HepG2 (cell line): Measurements from ENCODE around the gene ZNF443. TPM values are rescaled to one million over a fixed set of nuclear protein-coding genes. Genes with fewer than 3 reads are reported as not detected.

ENCODE experiments used
- AFF4 ChIP-seq: sonication (generic); formaldehyde crosslinking; IDR thresholded peaks from 2 replicates; pipeline ENCODE4 v1.4.0; 2020; ENCODE audit warnings: missing genetic modification reagents
- CREM ChIP-seq, 2 experiments: sonication (generic) in 1 of 2; formaldehyde crosslinking in 1 of 2; IDR thresholded peaks; 2 replicates each; pipeline versions ENCODE4 v1.4.0 to v1.6.1; 2016 to 2020; ENCODE audit warnings: antibody characterized with exemption in 1 of 2, mild to moderate bottlenecking in 1 of 2, missing genetic modification reagents in 1 of 2
- ELF3 ChIP-seq: IDR thresholded peaks from 2 replicates; pipeline ENCODE4 v1.6.1; 2016; ENCODE audit warnings: missing genetic modification reagents, missing compliant biosample characterization
- ETV6 ChIP-seq: sonication (generic); formaldehyde crosslinking; conservative IDR thresholded peaks from 2 replicates; pipeline ENCODE4 v1.4.0; 2020; ENCODE audit warnings: missing genetic modification reagents
- GLMP ChIP-seq: sonication (generic); formaldehyde crosslinking; IDR thresholded peaks from 2 replicates; pipeline ENCODE4 v1.9.0; 2021; ENCODE audit warnings: missing genetic modification reagents, mild to moderate bottlenecking, borderline replicate concordance
- MIER2 ChIP-seq: IDR thresholded peaks from 2 replicates; pipeline ENCODE4 v1.6.1; 2016; ENCODE audit warnings: missing biosample characterization, missing genetic modification reagents
- NCOA2 ChIP-seq: sonication (generic); formaldehyde crosslinking; IDR thresholded peaks from 2 replicates; pipeline ENCODE4 v1.8.0; 2022; ENCODE audit warnings: inconsistent platforms
- NFAT5 ChIP-seq: sonication (generic); formaldehyde crosslinking; IDR thresholded peaks from 2 replicates; pipeline ENCODE4 v1.4.0; 2020; ENCODE audit warnings: missing genetic modification reagents
- TMF1 ChIP-seq: sonication (generic); formaldehyde crosslinking; IDR thresholded peaks from 2 replicates; pipeline ENCODE4 v1.8.1; 2022; ENCODE audit warnings: low read depth, missing genetic modification reagents
- ZBTB46 ChIP-seq: sonication (generic); formaldehyde crosslinking; IDR thresholded peaks from 2 replicates; pipeline ENCODE4 v1.4.0; 2020; ENCODE audit warnings: mild to moderate bottlenecking, missing genetic modification reagents, borderline replicate concordance
- ZMYM3 ChIP-seq: sonication (generic); formaldehyde crosslinking; IDR thresholded peaks from 2 replicates; pipeline ENCODE4 v1.5.1; 2020; ENCODE audit warnings: mild to moderate bottlenecking, missing genetic modification reagents
- ZNF777 ChIP-seq: sonication (generic); formaldehyde crosslinking; IDR thresholded peaks from 2 replicates; pipeline ENCODE4 v1.4.0; 2020; ENCODE audit warnings: missing genetic modification reagents
- ZSCAN5A ChIP-seq: sonication (generic); formaldehyde crosslinking; IDR thresholded peaks from 2 replicates; pipeline ENCODE4 v1.8.0; 2022; ENCODE audit warnings: mild to moderate bottlenecking, missing genetic modification reagents, borderline replicate concordance
- polyA plus RNA-seq, 8 experiments: library from polyadenylated mRNA; depleted of rRNA in 3 of 8; stranded (reverse) in 7 of 8; unstranded in 1 of 8; fragments of >200 nt; fragmentation: Illumina TruSeq in 4 of 8; extraction: Trizol in 4 of 8; gene quantifications; 2 replicates each; pipeline versions ENCODE4 v1.2.1 to v1.2.3, GENCODE V29; 2011 to 2016; ENCODE audit warnings: low read depth in 4 of 8, missing spikeins in 1 of 8, mixed read lengths in 1 of 8; ENCODE audit not compliant: insufficient read depth in 1 of 8
- total RNA-seq, 5 experiments: library from RNA; depleted of rRNA; stranded (reverse); fragments of >200 nt; fragmentation: Illumina TruSeq; extraction: Trizol; gene quantifications; 2 replicates each; pipeline ENCODE4 v1.2.3, GENCODE V29; 2016; ENCODE audit warnings: low read depth in 1 of 5

Gene ZNF443
- total and polyA plus RNA-seq, 2 of the 13 experiments (the other 11 are each of a cell fraction or from before 2014, with no cell fraction given), result 3.6 to 19.0 TPM

- peak; percentile 55; the same call in 1 of the 2 replicates for TF ChIP-seq CREM (IDR thresholded peaks at IDR 0.05)
- no peak for TF ChIP-seq CREM (CRISPR knock-in tag; IDR thresholded peaks at IDR 0.05)
- no peak for TF ChIP-seq GLMP (CRISPR knock-in tag)
- TF ChIP-seq MIER2 (CRISPR knock-in tag), result no peak
- no peak for TF ChIP-seq ZBTB46 (CRISPR knock-in tag)
- TF ChIP-seq TMF1 (CRISPR knock-in tag), result no peak
- TF ChIP-seq ZSCAN5A (CRISPR knock-in tag), result peak; percentile 36; the same call in 1 of the 2 replicates
- no peak for TF ChIP-seq ZMYM3
- TF ChIP-seq NCOA2, result 0 out of 2 replicates have a peak, but pooled peaks have one; percentile 10
- peak; percentile 85 for TF ChIP-seq ELF3
- no peak for TF ChIP-seq AFF4 (CRISPR knock-in tag)
- TF ChIP-seq ZNF777, result 0 out of 2 replicates have a peak, but pooled peaks have one; percentile 54
- no peak for TF ChIP-seq NFAT5 (CRISPR knock-in tag)
- peak; percentile 64; the same call in 1 of the 2 replicates for TF ChIP-seq ETV6 (CRISPR knock-in tag)
Measured at GRCh38 chr19:12440541-12441316, at the start of gene ZNF443 (continued).
